IMR-90 (cell line): ENCODE results near the gene PBXIP1. TPM values are rescaled to one million over a fixed set of nuclear protein-coding genes. Genes with fewer than 3 reads are reported as not detected.

ENCODE experiments used
- ATAC-seq: fragments of 200-7000 bp; cut with Tn5 transposase; 2 replicates; pipeline ENCODE4 v1.9.1; 2020; ENCODE audit warnings: low read depth, mild to moderate bottlenecking, moderate library complexity
- BruUV-seq: library from RNA; stranded (reverse); fragments of 400-500 nt; replicated peaks from 2 replicates; lab custom pipeline; 2021; lab: Mats Ljungman, UMichigan
- CTCF ChIA-PET: fragments of 300-600 bp; formaldehyde crosslinking; extraction: SDS; loops from one replicate; lab custom pipeline; 2021; ENCODE audit warnings: antibody characterized with exemption; lab: Yijun Ruan, JAX
- POLR2A ChIA-PET: fragments of 300-600 bp; sonication (Branson Sonifier 250); formaldehyde crosslinking; loops from one replicate; lab custom pipeline; 2022; ENCODE audit warnings: antibody characterized with exemption; ENCODE audit not compliant: unreplicated experiment; lab: Charles Lee
- DNase-seq: peaks from one replicate; pipeline ENCODE4 v3.0.0; 2013
- H2AFZ ChIP-seq: replicated peaks from 2 replicates; pipeline ENCODE3; 2013; ENCODE audit warnings: low read length, mild to moderate bottlenecking; ENCODE audit not compliant: poor library complexity
- H2AK5ac ChIP-seq: 2 replicates; pipeline ENCODE4 v1.6.1; 2013; ENCODE audit warnings: low read depth, low read length, inconsistent platforms
- H2AK9ac ChIP-seq: replicated peaks from 2 replicates; pipeline ENCODE3; 2013; ENCODE audit warnings: mild to moderate bottlenecking, low read depth, low read length, moderate library complexity; ENCODE audit not compliant: poor library complexity
- H2BK120ac ChIP-seq: 2 replicates; pipeline ENCODE4 v1.6.1; 2013; ENCODE audit warnings: low read depth, low read length, inconsistent platforms
- H2BK15ac ChIP-seq: 3 replicates; pipeline ENCODE4 v1.6.1; 2013; ENCODE audit warnings: low read depth, low read length, inconsistent platforms
- H2BK20ac ChIP-seq: 2 replicates; pipeline ENCODE4 v1.6.1; 2013; ENCODE audit warnings: low read depth, mild to moderate bottlenecking, inconsistent platforms, low read length, moderate library complexity
- H2BK5ac ChIP-seq: 2 replicates; pipeline ENCODE4 v1.6.1; 2013; ENCODE audit warnings: mild to moderate bottlenecking, low read depth, low read length, inconsistent platforms; ENCODE audit not compliant: poor library complexity, severe bottlenecking
- H3K14ac ChIP-seq: replicated peaks from 2 replicates; pipeline ENCODE4 v1.6.1; 2013; ENCODE audit warnings: low read depth, low read length, inconsistent platforms
- H3K18ac ChIP-seq: 2 replicates; pipeline ENCODE4 v1.6.1; 2013; ENCODE audit warnings: low read depth, low read length, control low read depth
- H3K23ac ChIP-seq: 2 replicates; pipeline ENCODE4 v1.6.1; 2013; ENCODE audit warnings: low read depth, low read length, inconsistent platforms
- H3K27ac ChIP-seq: 2 replicates; pipeline ENCODE4 v1.5.1; 2013; ENCODE audit warnings: mild to moderate bottlenecking, control low read depth, low read length; ENCODE audit not compliant: insufficient read depth
- H3K27me3 ChIP-seq: 2 replicates; pipeline ENCODE4 v1.6.1; 2013; ENCODE audit warnings: low read length; ENCODE audit not compliant: control insufficient read depth, insufficient read depth
- H3K36me3 ChIP-seq: 2 replicates; pipeline ENCODE4 v1.6.1; 2013; ENCODE audit warnings: low read length, mixed read lengths; ENCODE audit not compliant: control insufficient read depth, insufficient read depth
- H3K4ac ChIP-seq: 2 replicates; pipeline ENCODE4 v1.6.1; 2013; ENCODE audit warnings: low read depth, low read length, inconsistent platforms
- H3K4me1 ChIP-seq: 2 replicates; pipeline ENCODE4 v1.6.1; 2013; ENCODE audit warnings: low read length, mixed read lengths; ENCODE audit not compliant: control insufficient read depth, insufficient read depth
- H3K4me2 ChIP-seq: 2 replicates; pipeline ENCODE4 v1.6.1; 2013; ENCODE audit warnings: low read depth, mild to moderate bottlenecking, control low read depth, low read length, moderate library complexity
- H3K4me3 ChIP-seq: 2 replicates; pipeline ENCODE4 v1.5.1; 2013; ENCODE audit warnings: low read depth, mild to moderate bottlenecking, control low read depth, low read length, moderate library complexity; ENCODE audit not compliant: insufficient read depth
- H3K56ac ChIP-seq: 2 replicates; pipeline ENCODE4 v1.6.1; 2013; ENCODE audit warnings: low read length, inconsistent platforms; ENCODE audit not compliant: insufficient read depth; ENCODE audit errors: extremely low read depth
- H3K79me1 ChIP-seq, 2 experiments: 2 replicates each; pipeline ENCODE4 v1.6.1; 2013; ENCODE audit warnings: low read length in 2 of 2, inconsistent platforms in 1 of 2, low read depth in 1 of 2
- H3K9ac ChIP-seq: 2 replicates; pipeline ENCODE4 v1.6.1; 2013; ENCODE audit warnings: low read depth, low read length, control low read depth
- H3K9me1 ChIP-seq: 2 replicates; pipeline ENCODE4 v1.6.1; 2013; ENCODE audit warnings: low read length, inconsistent platforms; ENCODE audit not compliant: insufficient read depth
- H3K9me3 ChIP-seq: 2 replicates; pipeline ENCODE4 v1.6.1; 2013; ENCODE audit warnings: low read length; ENCODE audit not compliant: control insufficient read depth, insufficient read depth
- H4K20me1 ChIP-seq: 2 replicates; pipeline ENCODE4 v1.6.1; 2013; ENCODE audit warnings: low read length, inconsistent platforms; ENCODE audit not compliant: insufficient read depth
- H4K5ac ChIP-seq: 2 replicates; pipeline ENCODE4 v1.6.1; 2013; ENCODE audit warnings: mild to moderate bottlenecking, low read depth, low read length, control low read depth
- H4K8ac ChIP-seq, 2 experiments: 2 replicates each; pipeline ENCODE4 v1.6.1; 2013; ENCODE audit warnings: low read depth in 2 of 2, low read length in 2 of 2, control low read depth in 1 of 2, inconsistent platforms in 1 of 2
- H4K91ac ChIP-seq: 2 replicates; pipeline ENCODE4 v1.6.1; 2013; ENCODE audit warnings: low read depth, low read length, inconsistent platforms; ENCODE audit not compliant: insufficient read depth
- BHLHE40 ChIP-seq: fragments of 150-350 bp; IDR thresholded peaks from 2 replicates; pipeline ENCODE4 v1.6.1; 2016; ENCODE audit warnings: mild to moderate bottlenecking, low read depth, low read length
- CEBPB ChIP-seq: IDR thresholded peaks from 2 replicates; pipeline ENCODE4 v1.6.1; 2012; ENCODE audit warnings: low read depth, low read length, improper control_type of control experiment
- CHD1 ChIP-seq: IDR thresholded peaks from 2 replicates; pipeline ENCODE4 v1.6.1; 2012; ENCODE audit warnings: low read depth, low read length, improper control_type of control experiment
- CTCF ChIP-seq: conservative IDR thresholded peaks from 2 replicates; pipeline ENCODE4 v1.5.1; 2012; ENCODE audit warnings: mild to moderate bottlenecking, low read depth, low read length, improper control_type of control experiment
- ELK1 ChIP-seq: fragments of 150-350 bp; IDR thresholded peaks from 2 replicates; pipeline ENCODE4 v1.6.1; 2016; ENCODE audit warnings: low read depth, mild to moderate bottlenecking, low read length, moderate library complexity, borderline replicate concordance
- FOS ChIP-seq: fragments of 150-350 bp; IDR thresholded peaks from 2 replicates; pipeline ENCODE4 v1.6.1; 2016; ENCODE audit warnings: low read depth, low read length
- MAFK ChIP-seq: IDR thresholded peaks from 2 replicates; pipeline ENCODE4 v1.6.1; 2012; ENCODE audit warnings: low read depth, low read length, improper control_type of control experiment
- MAZ ChIP-seq: IDR thresholded peaks from 2 replicates; pipeline ENCODE4 v1.6.1; 2012; ENCODE audit warnings: low read depth, mild to moderate bottlenecking, low read length, improper control_type of control experiment, moderate library complexity, borderline replicate concordance
- MXI1 ChIP-seq: IDR thresholded peaks from 2 replicates; pipeline ENCODE4 v1.6.1; 2012; ENCODE audit warnings: low read depth, mild to moderate bottlenecking, low read length, moderate library complexity, borderline replicate concordance
- POLR2A ChIP-seq: IDR thresholded peaks from 2 replicates; pipeline ENCODE4 v1.6.1; 2012; ENCODE audit warnings: mild to moderate bottlenecking, low read depth, low read length
- RAD21 ChIP-seq: IDR thresholded peaks from 2 replicates; pipeline ENCODE4 v1.6.1; 2012; ENCODE audit warnings: low read length, improper control_type of control experiment
- RCOR1 ChIP-seq: IDR thresholded peaks from 2 replicates; pipeline ENCODE4 v1.6.1; 2012; ENCODE audit warnings: mild to moderate bottlenecking, low read length, improper control_type of control experiment; ENCODE audit not compliant: insufficient replicate concordance
- SMC3 ChIP-seq: fragments of 150-350 bp; IDR thresholded peaks from 2 replicates; pipeline ENCODE4 v1.6.1; 2016; ENCODE audit warnings: low read depth, mild to moderate bottlenecking, antibody characterized with exemption, low read length, moderate library complexity
- WGBS, 2 experiments: methylation state at CpG; one replicate each; pipeline versions ENCODE4 v1.1.5 to v1.1.7; 2013; ENCODE audit warnings: missing lambda C conversion rate in 2 of 2; ENCODE audit not compliant: insufficient read length in 1 of 2; ENCODE audit errors: extremely low coverage in 2 of 2; 5-methylcytosine and 5-hydroxymethylcytosine counted together
- dilution Hi-C: fragments of 300-500 bp; cut with HindIII; formaldehyde crosslinking; loops from one replicate; pipeline ENCODE4 v1.14.3; 2018; ENCODE audit warnings: low sequenced_read_pairs; ENCODE audit not compliant: unreplicated experiment
- in situ Hi-C: fragments of 300-500 bp; cut with MboI; formaldehyde crosslinking; loops from 3 replicates; pipeline ENCODE4 v1.14.3; 2019; ENCODE audit warnings: low sequenced_read_pairs, inconsistent platforms, mixed read lengths
- intact Hi-C: fragments of 100-400 bp; cut with micrococcal nuclease; formaldehyde crosslinking; loops from 2 replicates; pipeline ENCODE4 v1.10.0; 2022
- polyA plus RNA-seq, 3 experiments: library from polyadenylated mRNA; depleted of rRNA; stranded (reverse); fragments of >200 nt; gene quantifications; 2 replicates each; pipeline ENCODE4 v1.2.3, GENCODE V29; 2012; ENCODE audit warnings: low replicate concordance in 1 of 3
- total RNA-seq: library from RNA; depleted of rRNA; stranded (reverse); fragments of >200 nt; gene quantifications from 2 replicates; pipeline ENCODE4 v1.2.3, GENCODE V29; 2012

PBXIP1 gene
- total and polyA plus RNA-seq, 2 of the 4 experiments (the other 2 are of a cell fraction), result 28.3 to 44.2 TPM

GRCh38 chr1:154972517-154973343 lies 16.8 kb upstream of the PBXIP1 start:
- TF ChIP-seq POLR2A, result peak; percentile 46
- TF ChIP-seq RAD21, result no peak
- TF ChIP-seq ELK1, result no peak
- peak; percentile 79 for TF ChIP-seq CEBPB
- no peak for TF ChIP-seq BHLHE40
- no peak for TF ChIP-seq RCOR1
- TF ChIP-seq SMC3, result 0 out of 2 replicates have a peak, but pooled peaks have one; percentile 12
- no peak for TF ChIP-seq CTCF
- TF ChIP-seq FOS, result no peak
- TF ChIP-seq MXI1, result peak; percentile 25; the same call in 1 of the 2 replicates
- TF ChIP-seq MAZ, result no peak; the same call in 1 of the 2 replicates
- no peak for TF ChIP-seq MAFK
- TF ChIP-seq CHD1, result no peak

More at GRCh38 chr1:154972517-154973343, 16.8 kb upstream of the PBXIP1 start:
- Histone ChIP-seq H4K8ac (peak overlapping the region; percentile 95 to 99), H2BK5ac (peak overlapping the region; percentile 97), H3K27ac (peak overlapping the region; percentile 89), H3K36me3 (peaks cover 8% of the 10 kb centered on the region), H3K4ac (peak overlapping the region; percentile 99), H2BK120ac (peak overlapping the region; percentile 98), H3K23ac (peak overlapping the region; percentile 100), H3K14ac (peak overlapping the region; percentile 100), H4K5ac (peak overlapping the region; percentile 98), H2BK15ac (peak overlapping the region; percentile 98), H3K4me2 (peak overlapping the region; percentile 83), H3K9me1 (peaks cover 7% of the 10 kb centered on the region), H3K27me3 (no peaks in the 10 kb centered on the region), H3K9me3 (no peaks in the 10 kb centered on the region), H2BK20ac (peak overlapping the region; percentile 95), H2AFZ (peak overlapping the region; percentile 33), H4K20me1 (peaks cover 21% of the 10 kb centered on the region), H3K79me1 (peaks cover 9 to 54% of the 10 kb centered on the region in 2 experiments), H3K18ac (peak overlapping the region; percentile 96), H3K56ac (peak overlapping the region; percentile 100), H4K91ac (peak overlapping the region; percentile 100), H3K4me1 (peaks cover 16% of the 10 kb centered on the region), H2AK5ac (peak overlapping the region; percentile 99), H2AK9ac (peak overlapping the region; percentile 96), H3K9ac (peak overlapping the region; percentile 82), H3K4me3 (peak overlapping the region; percentile 36; the same call in 1 of the 2 replicates)
- ChIA-PET CTCF (interaction anchor here (0.6 to 1.1 kb wide), 5 partner anchors 12 to 328 kb away, joined by 3 to 4 read pairs (median 3); partner anchors contain the start of genes LENEP and PYGO2), POLR2A (interaction anchor here (1.0 to 1.9 kb wide), 4 partner anchors 10 to 24 kb away, joined by 3 to 10 read pairs (median 4); partner anchors contain the start of genes FLAD1, LENEP and PYGO2)
- intact Hi-C loops, result loop anchor here (1.0 to 10.0 kb wide), 2 partner anchors 29 to 202 kb away; partner anchors contain the start of genes KRTCAP2 and TRIM46
- peak; percentile 95 for DNase-seq
- WGBS, 2 experiments, result 0% methylated on average over 4 of the region's 18 CpGs; no CpG with 5 or more reads in 1 of the 2 experiments
- dilution Hi-C loops, result no loop called here
- peak; percentile 5 for ATAC-seq
- in situ Hi-C loops, result no loop called here
- no TSS peak for BruUV-seq
